Peyer's patch (tissue), 4 donors: ENCODE measurements around the gene MAP2K4. TPM values are rescaled to one million over a fixed set of nuclear protein-coding genes. Genes with fewer than 3 reads are reported as not detected.

Source experiments
- DNase-seq, 3 donors: peaks; one replicate each; pipeline ENCODE4 v3.0.0-alpha.2; 2017 to 2019
- H3K27ac ChIP-seq, 4 donors: fragments of 200-600 bp; sonication (generic); one replicate each; pipeline ENCODE4 v1.5.1; 2016 to 2019
- H3K27me3 ChIP-seq, 2 donors: fragments of 200-600 bp; sonication (generic); one replicate each; pipeline ENCODE4 v1.5.1; 2019
- H3K36me3 ChIP-seq, 3 donors: fragments of 200-600 bp; sonication (generic); one replicate each; pipeline ENCODE4 v1.5.1; 2016 to 2019
- H3K4me1 ChIP-seq, 4 donors: fragments of 200-600 bp; sonication (generic); one replicate each; pipeline ENCODE4 v1.5.1; 2016 to 2019
- H3K4me3 ChIP-seq, 4 donors: fragments of 200-600 bp; sonication (generic); 1 replicate in 3 of 4; 2 replicates in 1 of 4; pipeline ENCODE4 v1.5.1; 2016 to 2019; ENCODE audit warnings: mild to moderate bottlenecking in 1 of 4
- H3K9me3 ChIP-seq, 4 donors: fragments of 200-600 bp; sonication (generic); one replicate each; pipeline ENCODE4 v1.5.1; 2016 to 2019; ENCODE audit warnings: mild to moderate bottlenecking in 1 of 4
- POLR2A ChIP-seq, 2 donors: fragments of 450-650 bp; IDR thresholded peaks; one replicate each; pipeline ENCODE4 v1.5.1; 2017; ENCODE audit warnings: antibody characterized with exemption in 2 of 2, mild to moderate bottlenecking in 2 of 2, moderate library complexity in 2 of 2
- total RNA-seq, 4 donors: library from RNA; depleted of rRNA; stranded (reverse); fragments of >200 nt; gene quantifications; one replicate each; pipeline ENCODE4 v1.1.0, GENCODE V29; 2016
- TF ChIP-seq, protein P1 (sequence below), 6 experiments: fragments of 450-650 bp in 4 of 6; fragments of 200-600 bp in 2 of 6; sonication (generic) in 1 of 6; IDR thresholded peaks; one replicate each; pipeline ENCODE4 v1.5.1; 2017 to 2019; ENCODE audit warnings: antibody characterized with exemption in 6 of 6, mild to moderate bottlenecking in 3 of 6, moderate library complexity in 1 of 6

Gene MAP2K4
- total RNA-seq, 4 donors from 2014 or later = 17.7 to 34.7 (median 27.7) TPM

GRCh38 chr17:12040478-12040877 is 19.8 kb downstream of the MAP2K4 start:
- Histone ChIP-seq H3K27ac (no peak overlapping the region), H3K27me3 (no peaks in the 10 kb centered on the region), H3K4me1 (peaks cover 0 to under 1% (median 0%) of the 10 kb centered on the region in 4 donors), H3K4me3 (no peak overlapping the region), H3K9me3 (no peaks in the 10 kb centered on the region), H3K36me3 (no peaks in the 10 kb centered on the region)
- no peak for DNase-seq
- TF ChIP-seq POLR2A (IDR thresholded peaks at IDR 0.05) = no peak
- TF ChIP-seq, protein P1, sequence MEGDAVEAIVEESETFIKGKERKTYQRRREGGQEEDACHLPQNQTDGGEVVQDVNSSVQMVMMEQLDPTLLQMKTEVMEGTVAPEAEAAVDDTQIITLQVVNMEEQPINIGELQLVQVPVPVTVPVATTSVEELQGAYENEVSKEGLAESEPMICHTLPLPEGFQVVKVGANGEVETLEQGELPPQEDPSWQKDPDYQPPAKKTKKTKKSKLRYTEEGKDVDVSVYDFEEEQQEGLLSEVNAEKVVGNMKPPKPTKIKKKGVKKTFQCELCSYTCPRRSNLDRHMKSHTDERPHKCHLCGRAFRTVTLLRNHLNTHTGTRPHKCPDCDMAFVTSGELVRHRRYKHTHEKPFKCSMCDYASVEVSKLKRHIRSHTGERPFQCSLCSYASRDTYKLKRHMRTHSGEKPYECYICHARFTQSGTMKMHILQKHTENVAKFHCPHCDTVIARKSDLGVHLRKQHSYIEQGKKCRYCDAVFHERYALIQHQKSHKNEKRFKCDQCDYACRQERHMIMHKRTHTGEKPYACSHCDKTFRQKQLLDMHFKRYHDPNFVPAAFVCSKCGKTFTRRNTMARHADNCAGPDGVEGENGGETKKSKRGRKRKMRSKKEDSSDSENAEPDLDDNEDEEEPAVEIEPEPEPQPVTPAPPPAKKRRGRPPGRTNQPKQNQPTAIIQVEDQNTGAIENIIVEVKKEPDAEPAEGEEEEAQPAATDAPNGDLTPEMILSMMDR (IDR thresholded peaks at IDR 0.05) = no peak

GRCh38 chr17:12041312-12041711 is 20.6 kb downstream of the MAP2K4 start:
- Histone ChIP-seq H3K27ac (no peak overlapping the region), H3K9me3 (no peaks in the 10 kb centered on the region), H3K4me1 (peaks cover 0 to 3% (median 0%) of the 10 kb centered on the region in 4 donors), H3K36me3 (no peaks in the 10 kb centered on the region), H3K27me3 (no peaks in the 10 kb centered on the region), H3K4me3 (no peak overlapping the region)
- TF ChIP-seq, protein P1 (IDR thresholded peaks at IDR 0.05) = no peak
- TF ChIP-seq POLR2A (IDR thresholded peaks at IDR 0.05) = no peak
- no peak for DNase-seq

- Histone ChIP-seq H3K4me3 (no peak overlapping the region), H3K9me3 (no peaks in the 10 kb centered on the region), H3K4me1 (peaks cover 0 to 3% (median 0%) of the 10 kb centered on the region in 4 donors), H3K27ac (no peak overlapping the region), H3K27me3 (no peaks in the 10 kb centered on the region), H3K36me3 (no peaks in the 10 kb centered on the region)
- no peak for DNase-seq
- TF ChIP-seq, protein P1 (IDR thresholded peaks at IDR 0.05) = no peak
- TF ChIP-seq POLR2A (IDR thresholded peaks at IDR 0.05) = no peak
Measured at GRCh38 chr17:12043702-12044101, 23.0 kb downstream of the MAP2K4 start.

- H3K36me3 ChIP-seq = no peaks in the 10 kb centered on the region
- H3K9me3 ChIP-seq = no peaks in the 10 kb centered on the region
- H3K27ac ChIP-seq = no peak overlapping the region
- peaks cover 0 to 3% (median 0%) of the 10 kb centered on the region in 4 donors for H3K4me1 ChIP-seq
- TF ChIP-seq, protein P1 (IDR thresholded peaks at IDR 0.05) = no peak
- no peak for TF ChIP-seq POLR2A (IDR thresholded peaks at IDR 0.05)
- no peaks in the 10 kb centered on the region for H3K27me3 ChIP-seq
- DNase-seq = no peak
- H3K4me3 ChIP-seq = no peak overlapping the region
Measured at GRCh38 chr17:12046786-12047185, 26.1 kb downstream of the MAP2K4 start.

- TF ChIP-seq, protein P1 (IDR thresholded peaks at IDR 0.05) = no peak
- no peak for TF ChIP-seq POLR2A (IDR thresholded peaks at IDR 0.05)
- Histone ChIP-seq H3K36me3 (no peaks in the 10 kb centered on the region), H3K4me1 (peaks cover 0 to 3% (median 0%) of the 10 kb centered on the region in 4 donors), H3K27ac (no peak overlapping the region), H3K27me3 (no peaks in the 10 kb centered on the region), H3K9me3 (no peaks in the 10 kb centered on the region), H3K4me3 (no peak overlapping the region)
- DNase-seq = no peak
Measured at GRCh38 chr17:12047681-12048376, 27.2 kb downstream of the MAP2K4 start.
